Daoy (cell line): ENCODE results near the gene SIGLEC9. TPM values are rescaled to one million over a fixed set of nuclear protein-coding genes. Genes with fewer than 3 reads are reported as not detected.
A peak's percentile ranks its signal among the peaks of the same experiment; 100 is the strongest.

ENCODE experiments used
- DNase-seq: peaks from one replicate; pipeline ENCODE4 v3.0.0-alpha.2; 2015; ENCODE audit warnings: low read depth
- total RNA-seq: library from RNA; depleted of rRNA; stranded (reverse); fragments of >200 nt; shearing (Covaris generic); gene quantifications from 2 replicates; pipeline ENCODE4 v1.2.3, GENCODE V29; 2014; rRNA removed

SIGLEC9 gene
- not detected in 2 replicates for total RNA-seq

- no peak for DNase-seq
These were observed at the start of gene SIGLEC9 for GRCh38 chr19:51124729-51125128. Gene SIGLEC9 (plus strand): TSS chr19:51124906. CDS start chr19:51124975, 69 bp downstream.

GRCh38 chr19:51075998-51076397 is 48.7 kb upstream of the SIGLEC9 start:
- DNase-seq, result no peak

DNA sequence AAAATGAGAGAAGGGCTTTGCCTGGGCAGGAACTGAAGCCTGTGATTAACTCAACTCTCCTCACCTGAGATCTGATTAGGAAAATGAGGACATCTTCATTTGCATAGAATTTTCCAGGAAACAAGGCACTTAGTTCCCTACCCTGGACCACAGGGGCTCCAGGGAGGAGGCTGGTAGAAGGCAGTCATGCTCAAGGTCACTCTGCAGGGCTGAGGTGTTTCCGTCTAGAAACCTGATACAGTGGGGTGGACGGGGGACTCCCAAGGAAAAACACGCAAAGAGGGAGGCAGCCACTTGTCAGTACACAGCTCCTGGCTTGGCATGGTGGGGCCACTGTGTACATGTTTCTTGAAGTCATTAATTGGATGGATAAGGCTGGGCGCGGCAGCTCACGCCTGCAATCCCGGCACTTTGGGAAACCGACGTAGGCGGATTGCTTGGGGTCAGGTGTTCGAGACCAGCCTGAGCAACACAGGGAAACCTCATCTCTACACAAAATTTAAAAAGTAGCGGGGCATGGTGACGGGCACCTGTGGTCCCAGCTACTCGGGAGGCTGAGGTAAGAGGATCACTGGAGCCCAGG is 48.0 kb upstream of the SIGLEC9 start:
- no peak for DNase-seq

GRCh38 chr19:51078104-51078503 is 46.6 kb upstream of the SIGLEC9 start:
- DNase-seq, result no peak

GRCh38 chr19:51078731-51079130 is 46.0 kb upstream of the SIGLEC9 start:
- no peak for DNase-seq

- DNase-seq, result peak; percentile 46
These were observed 45.1 kb upstream of the SIGLEC9 start for GRCh38 chr19:51079481-51080110.

DNA sequence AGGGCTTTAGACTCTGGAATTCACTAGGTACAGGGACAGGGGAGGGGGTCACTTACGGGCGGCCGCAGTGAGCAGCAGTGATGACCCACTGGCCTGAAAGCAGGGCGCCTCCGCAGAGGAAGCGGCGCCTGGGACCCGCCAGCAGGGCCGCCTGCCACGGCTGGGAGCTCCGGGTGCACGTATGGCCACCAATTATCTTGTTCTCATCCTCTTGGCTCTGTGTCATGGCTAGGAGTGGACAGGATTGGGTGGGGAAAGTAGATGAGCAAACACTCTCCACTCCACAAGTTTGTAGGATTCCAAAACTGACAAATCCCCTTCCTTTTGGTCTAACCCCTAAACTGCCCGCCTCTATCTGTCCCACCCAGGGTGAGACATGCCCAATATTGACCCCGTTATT is 43.2 kb upstream of the SIGLEC9 start:
- no peak for DNase-seq

DNA sequence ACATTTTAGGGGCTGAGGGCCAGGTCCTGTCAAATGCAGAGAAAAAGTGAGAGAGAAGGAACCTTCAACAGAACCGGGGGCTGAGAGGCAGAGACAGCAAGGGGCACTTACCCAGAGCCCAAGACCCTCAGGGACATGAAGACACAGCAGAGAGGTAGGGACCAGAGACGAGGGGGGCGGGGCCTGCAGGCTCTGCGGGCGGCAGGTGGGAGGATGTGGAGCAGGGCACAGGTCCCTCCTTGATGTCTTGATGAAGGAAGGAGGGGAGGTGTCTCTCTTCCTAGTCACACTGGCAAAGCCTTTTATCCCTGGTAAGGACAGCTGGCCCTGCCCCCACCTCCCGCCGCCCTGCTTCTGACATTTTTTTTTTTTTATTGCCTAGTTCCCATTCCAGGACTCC is 42.1 kb upstream of the SIGLEC9 start, which contains the start of gene KLK14:
KLK14 (minus strand) TSS at position 277 of the 400 bp plus-strand sequence; CDS start at position 4, 273 bp downstream.
- DNase-seq, result no peak

- DNase-seq, result no peak
These were observed 41.5 kb upstream of the SIGLEC9 start for GRCh38 chr19:51083181-51083580.

GRCh38 chr19:51083783-51084182 is 40.9 kb upstream of the SIGLEC9 start:
- DNase-seq, result no peak

- no peak for DNase-seq
These were observed 40.2 kb upstream of the SIGLEC9 start for GRCh38 chr19:51084505-51084904.

DNA sequence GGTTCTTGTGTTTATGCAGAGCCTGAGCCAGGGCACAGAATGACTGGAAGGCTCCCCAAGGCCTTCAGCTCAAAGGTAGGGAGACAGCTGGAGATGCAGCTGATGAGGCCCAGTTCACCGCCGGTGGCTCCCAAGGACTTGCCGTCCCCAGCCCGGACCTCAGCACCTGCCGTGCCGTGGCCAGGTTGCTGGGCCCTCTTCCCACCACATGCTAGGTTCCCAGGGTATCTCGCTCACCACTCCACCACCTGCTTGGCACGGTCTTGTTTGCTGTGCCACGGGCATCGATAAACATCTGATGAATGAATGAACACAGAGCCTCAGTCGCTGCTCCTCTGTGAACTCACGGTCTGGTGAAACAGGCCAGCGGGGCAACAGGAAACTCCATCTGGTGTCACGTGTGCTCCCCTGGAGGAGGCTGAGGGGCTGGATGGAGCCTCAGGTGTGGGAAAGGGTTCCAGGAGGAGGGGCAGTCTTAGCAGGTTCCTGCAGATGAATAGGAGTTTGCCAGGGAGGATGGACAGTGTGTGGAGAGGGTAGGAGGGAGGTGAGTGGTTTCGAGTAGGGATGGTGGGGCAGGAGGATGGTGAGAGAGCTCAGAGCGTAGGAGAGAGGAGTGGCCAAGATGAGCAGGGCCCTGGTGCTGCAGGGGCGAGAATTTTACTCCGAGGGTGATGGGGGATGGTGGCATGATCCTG is 38.4 kb upstream of the SIGLEC9 start:
- DNase-seq, result no peak

DNA sequence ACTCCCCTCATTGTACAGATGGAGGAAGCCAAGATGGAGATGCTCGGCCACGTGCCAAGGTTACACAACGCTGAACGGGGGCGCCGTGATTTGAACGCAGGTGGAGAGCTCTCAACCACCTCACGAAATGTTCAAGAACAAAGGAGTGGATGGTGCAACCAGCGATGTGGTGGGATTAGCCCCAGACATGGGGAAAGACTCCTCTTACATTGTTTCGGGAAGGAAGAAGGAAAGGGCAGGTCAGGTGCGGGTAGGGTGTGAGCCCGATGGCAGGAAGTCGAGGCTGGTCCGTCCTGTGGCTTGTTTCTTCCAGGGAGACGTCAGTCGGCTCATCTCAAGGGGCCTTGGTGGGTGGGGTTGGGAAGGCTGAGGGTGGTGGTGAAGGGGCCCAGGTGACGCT is 34.9 kb upstream of the SIGLEC9 start:
- no peak for DNase-seq

DNA sequence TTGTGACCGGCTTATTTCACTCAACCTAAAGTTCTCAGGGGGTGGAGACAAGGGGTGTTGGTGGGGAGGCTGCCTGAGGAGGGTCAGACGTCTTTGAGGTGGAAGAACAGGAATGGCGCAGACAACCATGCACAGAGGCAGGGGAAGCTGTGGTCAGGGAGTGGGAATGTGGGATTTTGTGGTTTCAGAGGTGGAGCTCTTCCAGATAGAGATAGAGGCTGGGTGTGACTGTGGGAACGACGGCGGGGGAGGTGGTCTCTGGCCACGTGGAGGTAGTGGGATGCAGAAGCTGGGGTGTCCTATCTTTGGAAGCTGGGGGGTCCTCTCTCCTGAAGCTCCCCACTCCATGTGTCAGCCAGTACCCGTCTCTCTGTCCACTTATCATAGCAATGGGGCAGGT is 34.2 kb upstream of the SIGLEC9 start:
- no peak for DNase-seq

GRCh38 chr19:51091126-51091525 is 33.6 kb upstream of the SIGLEC9 start:
- DNase-seq, result no peak

- DNase-seq, result peak; percentile 59
These were observed 32.5 kb upstream of the SIGLEC9 start for GRCh38 chr19:51091895-51092873.

DNA sequence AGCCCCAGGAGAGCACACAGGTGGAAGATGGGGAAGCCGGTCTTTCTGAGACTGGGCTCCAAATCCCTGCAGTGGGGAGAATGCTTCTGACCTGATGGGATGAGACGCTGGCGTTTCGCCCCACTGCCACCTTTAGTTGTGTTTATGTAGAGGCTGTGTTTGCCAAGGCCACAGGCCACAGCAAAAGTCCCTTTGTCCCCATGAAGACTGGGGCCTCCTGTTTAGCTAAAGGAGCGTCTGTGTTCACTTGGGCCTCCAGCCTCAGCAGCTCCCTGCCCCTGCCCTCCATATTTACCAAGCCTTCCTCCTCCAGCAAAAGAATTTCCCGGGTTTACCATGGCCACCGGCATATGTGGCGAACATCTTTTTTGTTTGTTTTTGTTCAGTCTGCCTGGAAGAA is 31.6 kb upstream of the SIGLEC9 start:
- DNase-seq, result no peak

- peak; percentile 45 for DNase-seq
These were observed 31.0 kb upstream of the SIGLEC9 start for GRCh38 chr19:51093510-51094345.

DNA sequence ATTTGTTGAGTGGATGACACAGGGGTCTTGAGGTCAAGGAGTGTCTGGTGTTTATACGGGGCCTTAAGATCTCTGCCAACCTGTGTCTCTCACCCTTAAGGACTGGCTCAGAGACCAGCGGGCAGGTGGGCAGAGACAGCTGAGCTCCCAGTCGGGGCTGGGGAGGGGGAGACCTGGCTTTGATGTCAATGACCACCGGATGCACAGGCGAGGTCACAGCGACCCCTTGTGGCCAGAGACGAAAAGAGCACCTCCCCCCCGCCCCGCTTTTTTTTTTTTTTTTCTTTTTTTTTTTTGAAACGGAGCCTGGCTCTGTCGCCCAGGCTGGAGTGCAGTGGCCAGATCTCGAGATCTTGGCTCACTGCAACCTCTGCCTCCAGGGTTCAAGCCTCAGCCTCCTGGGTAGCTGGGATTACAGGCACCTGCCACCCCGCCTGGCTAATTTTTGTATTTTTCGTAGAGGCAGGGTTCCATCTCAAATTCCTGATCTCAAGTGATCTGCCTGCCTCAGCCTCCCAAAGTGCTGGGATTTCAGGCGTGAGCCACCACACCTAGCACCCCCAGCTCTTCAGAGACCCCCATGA is 29.9 kb upstream of the SIGLEC9 start:
- peak; percentile 47 for DNase-seq

GRCh38 chr19:51096473-51097165 is 28.1 kb upstream of the SIGLEC9 start:
- no peak for DNase-seq
